ENCODE data around the gene DAB1. TPM values are rescaled to one million over a fixed set of nuclear protein-coding genes. Genes with fewer than 3 reads are reported as not detected.

Gene DAB1
- total RNA-seq, 4 donors from 2014 or later: 0.48 to 1.2 TPM; not detected in 2

GRCh38 chr1:57377339-57378139 is 46.3 kb downstream of the DAB1 start:
- no peaks in the 10 kb centered on the region for H3K27me3 ChIP-seq
- no peak for DNase-seq
- no peaks in the 10 kb centered on the region for H3K4me1 ChIP-seq
- 43 to 52% methylated on average over 3 to 4 of the region's 4 CpGs for WGBS, 2 donors (ENCODE audit: low coverage in 1 of 2)
- H3K27ac ChIP-seq: no peak overlapping the region
- no peak for TF ChIP-seq EP300 (IDR thresholded peaks at IDR 0.05; ENCODE audit: low read depth)
- TF ChIP-seq CTCF (IDR thresholded peaks at IDR 0.05): no peak
- no peak for TF ChIP-seq POLR2A (IDR thresholded peaks at IDR 0.05)
- TF ChIP-seq POLR2AphosphoS5 (IDR thresholded peaks at IDR 0.05): no peak
- H3K4me3 ChIP-seq: no peak overlapping the region
- intact Hi-C loops (cut with DNase I; ENCODE audit: low total_unique reads): no loop called here
- in situ Hi-C loops (cut with MboI; ENCODE audit: low pct_ligation_motif_present in 1 of 4, low pct_unique_long_range_greater_than_20kb in 1 of 4, low sequenced_read_pairs in 3 of 4): no loop called here
- no peaks in the 10 kb centered on the region for H3K36me3 ChIP-seq
- no peaks in the 10 kb centered on the region for H3K9me3 ChIP-seq

GRCh38 chr1:57376041-57376440 is 47.8 kb downstream of the DAB1 start:
- H3K4me1 ChIP-seq: no peaks in the 10 kb centered on the region
- WGBS, 2 donors (ENCODE audit: low coverage in 1 of 2): 50 to 80% methylated on average over 1 of the region's 1 CpG
- in situ Hi-C loops (cut with MboI; ENCODE audit: low pct_ligation_motif_present in 1 of 4, low pct_unique_long_range_greater_than_20kb in 1 of 4, low sequenced_read_pairs in 3 of 4) (no loop called here), intact Hi-C loops (cut with DNase I; ENCODE audit: low total_unique reads) (no loop called here)
- H3K9me3 ChIP-seq: no peaks in the 10 kb centered on the region
- no peak for DNase-seq
- H3K4me3 ChIP-seq: no peak overlapping the region
- no peak for TF ChIP-seq EP300 (IDR thresholded peaks at IDR 0.05; ENCODE audit: low read depth)
- no peak for TF ChIP-seq CTCF (IDR thresholded peaks at IDR 0.05)
- no peak for TF ChIP-seq POLR2AphosphoS5 (IDR thresholded peaks at IDR 0.05)
- TF ChIP-seq POLR2A (IDR thresholded peaks at IDR 0.05): no peak
- no peaks in the 10 kb centered on the region for H3K36me3 ChIP-seq
- no peak overlapping the region for H3K27ac ChIP-seq
- no peaks in the 10 kb centered on the region for H3K27me3 ChIP-seq

- Histone ChIP-seq H3K36me3 (no peaks in the 10 kb centered on the region), H3K27me3 (no peaks in the 10 kb centered on the region), H3K4me1 (no peaks in the 10 kb centered on the region), H3K9me3 (peaks cover 0 to 3% of the 10 kb centered on the region in 2 donors), H3K4me3 (no peak overlapping the region), H3K27ac (no peak overlapping the region)
- no peak for TF ChIP-seq POLR2AphosphoS5 (IDR thresholded peaks at IDR 0.05)
- no peak for DNase-seq
- 78 to 93% methylated on average over 3 to 4 of the region's 4 CpGs for WGBS, 2 donors (ENCODE audit: low coverage in 1 of 2)
- intact Hi-C loops (cut with DNase I; ENCODE audit: low total_unique reads): no loop called here
- in situ Hi-C loops (cut with MboI; ENCODE audit: low pct_ligation_motif_present in 1 of 4, low pct_unique_long_range_greater_than_20kb in 1 of 4, low sequenced_read_pairs in 3 of 4): no loop called here
Measured at GRCh38 chr1:57369889-57370288, 54.0 kb downstream of the DAB1 start.

- no peak for DNase-seq
- no peaks in the 10 kb centered on the region for H3K27me3 ChIP-seq
- H3K36me3 ChIP-seq: no peaks in the 10 kb centered on the region
- no peaks in the 10 kb centered on the region for H3K4me1 ChIP-seq
- in situ Hi-C loops (cut with MboI; ENCODE audit: low pct_ligation_motif_present in 1 of 4, low pct_unique_long_range_greater_than_20kb in 1 of 4, low sequenced_read_pairs in 3 of 4): no loop called here
- intact Hi-C loops (cut with DNase I; ENCODE audit: low total_unique reads): no loop called here
- H3K27ac ChIP-seq: no peak overlapping the region
- peaks cover 0 to 3% of the 10 kb centered on the region in 2 donors for H3K9me3 ChIP-seq
- TF ChIP-seq POLR2A (IDR thresholded peaks at IDR 0.05) (no peak), POLR2AphosphoS5 (IDR thresholded peaks at IDR 0.05) (no peak), CTCF (IDR thresholded peaks at IDR 0.05) (no peak), EP300 (IDR thresholded peaks at IDR 0.05; ENCODE audit: low read depth) (no peak)
- WGBS, 2 donors (ENCODE audit: low coverage in 1 of 2): 76% methylated on average over 2 of the region's 2 CpGs; no CpG with 5 or more reads in 1 of the 2 donors
- no peak overlapping the region for H3K4me3 ChIP-seq
Measured at GRCh38 chr1:57367945-57368344, 55.9 kb downstream of the DAB1 start.

Measured in transverse colon (tissue), 4 donors.